ENCODE measurements around the gene SPATS2L.

The SPATS2L gene

DNA sequence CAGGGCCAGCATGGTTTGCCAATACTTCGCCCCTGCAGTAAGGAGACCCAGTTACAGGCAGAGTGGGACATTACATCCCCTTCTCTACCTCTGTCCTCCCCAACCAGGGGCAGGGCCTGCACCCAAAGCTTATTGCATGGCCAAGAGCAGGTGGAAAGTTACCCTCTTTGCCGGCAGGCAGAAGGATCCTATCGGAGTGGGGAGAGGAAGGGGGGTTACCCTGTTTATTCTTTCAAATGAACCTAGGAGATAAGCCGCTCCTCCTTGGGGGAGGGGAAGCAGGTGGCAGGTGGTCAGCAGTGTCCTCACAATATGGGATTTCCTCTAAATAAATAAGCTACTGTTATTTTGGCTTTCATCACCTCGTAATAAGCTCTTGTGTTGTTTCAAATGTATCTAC lies 53.9 kb downstream of the SPATS2L start:
- TF ChIP-seq, protein P1, sequence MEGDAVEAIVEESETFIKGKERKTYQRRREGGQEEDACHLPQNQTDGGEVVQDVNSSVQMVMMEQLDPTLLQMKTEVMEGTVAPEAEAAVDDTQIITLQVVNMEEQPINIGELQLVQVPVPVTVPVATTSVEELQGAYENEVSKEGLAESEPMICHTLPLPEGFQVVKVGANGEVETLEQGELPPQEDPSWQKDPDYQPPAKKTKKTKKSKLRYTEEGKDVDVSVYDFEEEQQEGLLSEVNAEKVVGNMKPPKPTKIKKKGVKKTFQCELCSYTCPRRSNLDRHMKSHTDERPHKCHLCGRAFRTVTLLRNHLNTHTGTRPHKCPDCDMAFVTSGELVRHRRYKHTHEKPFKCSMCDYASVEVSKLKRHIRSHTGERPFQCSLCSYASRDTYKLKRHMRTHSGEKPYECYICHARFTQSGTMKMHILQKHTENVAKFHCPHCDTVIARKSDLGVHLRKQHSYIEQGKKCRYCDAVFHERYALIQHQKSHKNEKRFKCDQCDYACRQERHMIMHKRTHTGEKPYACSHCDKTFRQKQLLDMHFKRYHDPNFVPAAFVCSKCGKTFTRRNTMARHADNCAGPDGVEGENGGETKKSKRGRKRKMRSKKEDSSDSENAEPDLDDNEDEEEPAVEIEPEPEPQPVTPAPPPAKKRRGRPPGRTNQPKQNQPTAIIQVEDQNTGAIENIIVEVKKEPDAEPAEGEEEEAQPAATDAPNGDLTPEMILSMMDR (IDR thresholded peaks at IDR 0.05) = no peak
- peaks cover 0 to 23% (median 18%) of the 10 kb centered on the region in 4 donors for H3K4me1 ChIP-seq
- intact Hi-C loops (cut with DNase I; ENCODE audit: low total_unique reads) = no loop called here

DNA sequence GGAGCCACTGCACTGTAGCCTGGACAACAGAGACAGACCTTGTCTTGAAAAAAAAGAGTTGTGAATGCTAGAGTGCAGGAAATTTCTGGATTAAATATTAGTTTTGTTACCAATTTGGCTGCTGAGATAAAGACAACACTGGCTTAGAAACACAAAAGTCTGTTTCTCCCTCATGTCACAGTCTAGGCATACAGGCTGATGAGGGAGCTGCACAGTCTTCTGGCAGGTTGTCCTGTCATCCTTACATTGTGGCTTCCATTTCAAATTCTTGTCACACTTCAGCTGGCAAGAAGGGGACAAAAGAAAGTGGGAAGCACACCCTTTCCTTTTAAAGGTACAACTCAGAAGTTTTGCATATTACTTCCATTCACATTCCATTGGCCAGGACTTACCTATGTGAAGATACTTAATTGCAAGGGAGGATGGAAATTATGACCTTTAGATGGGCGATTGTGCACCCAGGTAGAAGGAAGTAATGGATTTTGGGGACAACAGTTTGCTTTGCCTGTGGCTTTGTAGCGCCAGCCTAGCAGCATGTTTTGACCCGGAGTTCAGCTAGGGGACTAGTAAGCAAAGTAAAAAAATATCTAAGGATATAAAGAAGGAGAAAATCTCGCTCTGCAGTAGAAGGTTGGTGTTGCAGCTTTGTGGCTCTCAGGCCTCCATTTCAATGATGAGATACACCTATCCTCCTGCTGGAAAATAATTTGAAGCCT lies 55.9 kb downstream of the SPATS2L start:
- no peaks in the 10 kb centered on the region for H3K36me3 ChIP-seq
- peaks cover 0 to 12% (median 11%) of the 10 kb centered on the region in 4 donors for H3K4me1 ChIP-seq
- no peaks in the 10 kb centered on the region for H3K27me3 ChIP-seq
- TF ChIP-seq, protein P1 (IDR thresholded peaks at IDR 0.05) = no peak
- H3K27ac ChIP-seq = no peak overlapping the region
- no peaks in the 10 kb centered on the region for H3K9me3 ChIP-seq
- DNase-seq = no peak
- intact Hi-C loops (cut with DNase I; ENCODE audit: low total_unique reads) = no loop called here
- H3K4me3 ChIP-seq = no peak overlapping the region

More for the DNA sequence above, 53.9 kb downstream of the SPATS2L start:
- no peaks in the 10 kb centered on the region for H3K36me3 ChIP-seq
- H3K9me3 ChIP-seq = no peaks in the 10 kb centered on the region
- H3K27me3 ChIP-seq = no peaks in the 10 kb centered on the region
- no peak overlapping the region for H3K27ac ChIP-seq
- no peak overlapping the region for H3K4me3 ChIP-seq
- DNase-seq = no peak

DNA sequence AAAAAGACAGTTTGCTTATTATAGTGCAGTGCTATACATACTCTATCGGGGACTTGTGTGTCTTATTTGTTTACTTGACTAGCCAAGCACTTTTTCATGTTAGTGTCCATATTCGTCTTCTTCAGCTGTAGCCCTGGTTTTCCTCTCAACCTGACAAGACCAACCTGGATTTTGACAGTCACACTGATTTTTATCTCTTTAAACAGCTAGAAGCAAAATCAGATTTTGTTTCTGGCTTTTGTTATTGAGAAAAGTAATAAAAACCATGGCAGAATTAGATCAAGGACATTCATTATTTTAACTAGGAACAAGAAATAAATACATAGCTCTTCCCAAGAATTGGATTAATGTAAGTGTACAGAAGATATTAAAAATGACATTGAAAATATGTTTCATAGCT lies 56.8 kb downstream of the SPATS2L start:
- H3K9me3 ChIP-seq = no peaks in the 10 kb centered on the region
- H3K4me1 ChIP-seq = peaks cover 0 to 7% (median 2%) of the 10 kb centered on the region in 4 donors
- H3K4me3 ChIP-seq = no peak overlapping the region
- no peak overlapping the region for H3K27ac ChIP-seq
- no peaks in the 10 kb centered on the region for H3K27me3 ChIP-seq
- TF ChIP-seq, protein P1 (IDR thresholded peaks at IDR 0.05) = no peak
- no peak for DNase-seq
- intact Hi-C loops (cut with DNase I; ENCODE audit: low total_unique reads) = no loop called here
- no peaks in the 10 kb centered on the region for H3K36me3 ChIP-seq

DNA sequence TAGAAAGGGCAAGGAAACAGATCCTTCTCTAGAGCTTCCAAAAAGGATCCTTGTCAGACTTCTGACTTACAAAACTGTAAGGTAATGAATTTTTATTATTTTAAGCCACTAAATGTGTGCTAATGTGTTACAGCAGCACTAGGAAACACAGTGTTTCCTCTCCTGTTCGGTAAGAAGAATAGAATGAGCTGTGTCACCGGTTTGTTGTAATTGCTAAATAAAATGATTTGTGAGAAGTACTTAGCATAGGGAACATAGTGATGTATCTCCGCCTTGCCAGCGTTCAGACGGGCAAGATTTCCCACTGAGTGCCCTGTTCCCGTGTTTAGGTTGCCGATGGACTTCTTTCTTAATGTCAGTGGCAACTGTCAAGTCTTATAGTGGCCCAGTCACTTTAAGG lies 57.6 kb downstream of the SPATS2L start:
- no peaks in the 10 kb centered on the region for H3K36me3 ChIP-seq
- H3K4me3 ChIP-seq = no peak overlapping the region
- no peak for DNase-seq
- TF ChIP-seq, protein P1 (IDR thresholded peaks at IDR 0.05) = no peak
- no peak overlapping the region for H3K27ac ChIP-seq
- no peaks in the 10 kb centered on the region for H3K27me3 ChIP-seq
- no peaks in the 10 kb centered on the region for H3K9me3 ChIP-seq
- peaks cover 0 to 7% (median 0%) of the 10 kb centered on the region in 4 donors for H3K4me1 ChIP-seq
- intact Hi-C loops (cut with DNase I; ENCODE audit: low total_unique reads) = no loop called here

DNA sequence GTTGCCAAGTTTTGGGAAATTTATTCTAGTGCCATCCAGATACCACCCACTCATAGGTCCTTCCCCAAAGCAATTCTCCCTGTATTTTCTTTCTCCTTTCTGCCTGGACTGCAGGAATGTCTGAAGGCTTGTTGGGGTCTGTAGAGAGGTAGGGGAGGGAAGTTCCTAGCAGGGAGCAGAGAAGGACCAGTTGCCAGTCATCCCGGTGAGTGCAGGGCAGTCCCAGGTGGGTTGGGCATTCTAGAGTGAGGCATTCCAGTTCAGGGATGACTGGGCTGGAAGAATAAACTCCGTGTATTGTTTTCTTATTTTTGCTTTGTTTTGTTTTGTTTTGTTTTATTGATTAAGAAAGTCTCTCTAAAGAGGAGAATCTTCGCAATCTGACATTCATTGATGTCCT lies 58.1 kb downstream of the SPATS2L start:
- no peak overlapping the region for H3K27ac ChIP-seq

More for the DNA sequence above, 58.1 kb downstream of the SPATS2L start:
- TF ChIP-seq, protein P1 (IDR thresholded peaks at IDR 0.05) = no peak
- no peak for DNase-seq
- Histone ChIP-seq H3K4me3 (no peak overlapping the region), H3K27me3 (no peaks in the 10 kb centered on the region), H3K9me3 (no peaks in the 10 kb centered on the region), H3K36me3 (no peaks in the 10 kb centered on the region), H3K4me1 (peaks cover 0 to 7% (median 0%) of the 10 kb centered on the region in 4 donors)
- intact Hi-C loops (cut with DNase I; ENCODE audit: low total_unique reads) = no loop called here

Data from tibial artery (tissue), 4 donors.